Mesenchymal stem cell (in vitro differentiated cells and primary cell): ENCODE results near the gene ZDHHC18.
A peak's percentile ranks its signal among the peaks of the same experiment; 100 is the strongest.

Experiments
- DNase-seq: peaks from one replicate; pipeline ENCODE4 v3.0.0-alpha.2; 2013
- H2AFZ ChIP-seq: one replicate; pipeline ENCODE4 v1.6.1; 2013; ENCODE audit warnings: low read depth, mild to moderate bottlenecking, control low read depth, inconsistent platforms, low read length, moderate library complexity
- H2AK5ac ChIP-seq: 2 replicates; pipeline ENCODE4 v1.6.1; 2013; ENCODE audit warnings: low read length, moderate library complexity, mild to moderate bottlenecking, inconsistent platforms; ENCODE audit not compliant: severe bottlenecking
- H2BK120ac ChIP-seq: one replicate; pipeline ENCODE4 v1.6.1; 2013; ENCODE audit warnings: low read depth, mild to moderate bottlenecking, inconsistent platforms, low read length, moderate library complexity
- H2BK12ac ChIP-seq, 2 experiments: one replicate each; pipeline ENCODE4 v1.6.1; 2013; ENCODE audit warnings: inconsistent platforms in 2 of 2, low read length in 2 of 2, mild to moderate bottlenecking in 2 of 2, moderate library complexity in 2 of 2, control low read depth in 1 of 2
- H2BK15ac ChIP-seq: one replicate; pipeline ENCODE4 v1.6.1; 2013; ENCODE audit warnings: mild to moderate bottlenecking, low read depth, inconsistent platforms; ENCODE audit not compliant: poor library complexity, severe bottlenecking
- H2BK5ac ChIP-seq: 2 replicates; pipeline ENCODE4 v1.6.1; 2013; ENCODE audit warnings: low read depth, mild to moderate bottlenecking, low read length, control low read depth, inconsistent platforms; ENCODE audit not compliant: poor library complexity, severe bottlenecking
- H3K14ac ChIP-seq, 2 experiments: one replicate each; pipeline ENCODE4 v1.6.1; 2013; ENCODE audit warnings: inconsistent platforms in 2 of 2, low read length in 2 of 2, control low read depth in 1 of 2, mild to moderate bottlenecking in 1 of 2, moderate library complexity in 1 of 2
- H3K18ac ChIP-seq, 2 experiments: one replicate each; pipeline ENCODE4 v1.6.1; 2013; ENCODE audit warnings: inconsistent platforms in 2 of 2, low read length in 2 of 2, control low read depth in 1 of 2, low read depth in 1 of 2, mild to moderate bottlenecking in 1 of 2
- H3K23ac ChIP-seq, 2 experiments: one replicate each; pipeline ENCODE4 v1.6.1; 2013; ENCODE audit warnings: inconsistent platforms in 2 of 2, low read length in 2 of 2, mild to moderate bottlenecking in 2 of 2, moderate library complexity in 2 of 2, control low read depth in 1 of 2
- H3K27ac ChIP-seq: 2 replicates; pipeline ENCODE4 v1.5.1; 2013; ENCODE audit warnings: mild to moderate bottlenecking, moderate library complexity, low read length, control low read depth, inconsistent platforms; ENCODE audit not compliant: poor library complexity, severe bottlenecking
- H3K27me3 ChIP-seq, 2 experiments: 2 replicates each; pipeline versions ENCODE4 v1.6.1 to v1.7.0; 2013; ENCODE audit warnings: low read length in 2 of 2, mild to moderate bottlenecking in 2 of 2, moderate library complexity in 2 of 2, control low read depth in 1 of 2, inconsistent platforms in 1 of 2; ENCODE audit not compliant: control insufficient read depth in 1 of 2, insufficient read depth in 1 of 2
- H3K36me3 ChIP-seq, 2 experiments: 2 replicates each; pipeline versions ENCODE4 v1.6.1 to v1.7.0; 2013; ENCODE audit warnings: low read length in 2 of 2, control low read depth in 1 of 2, inconsistent platforms in 1 of 2, low read depth in 1 of 2, mild to moderate bottlenecking in 1 of 2; ENCODE audit not compliant: insufficient read depth in 2 of 2, control insufficient read depth in 1 of 2
- H3K4ac ChIP-seq, 2 experiments: one replicate each; pipeline ENCODE4 v1.6.1; 2013; ENCODE audit warnings: inconsistent platforms in 2 of 2, low read length in 2 of 2, mild to moderate bottlenecking in 2 of 2, moderate library complexity in 2 of 2, control low read depth in 1 of 2, low read depth in 1 of 2
- H3K4me1 ChIP-seq: 2 replicates; pipeline ENCODE4 v1.6.1; 2013; ENCODE audit warnings: low read depth, low read length, control low read depth; ENCODE audit not compliant: control insufficient read depth, insufficient read depth
- H3K4me2 ChIP-seq: 2 replicates; pipeline ENCODE4 v1.6.1; 2013; ENCODE audit warnings: low read length, mild to moderate bottlenecking, inconsistent platforms; ENCODE audit not compliant: poor library complexity, severe bottlenecking
- H3K4me3 ChIP-seq, 2 experiments: 2 replicates each; pipeline versions ENCODE4 v1.5.1 to v1.7.0; 2013; ENCODE audit warnings: low read length in 2 of 2, mild to moderate bottlenecking in 2 of 2, control low read depth in 1 of 2, low read depth in 1 of 2; ENCODE audit not compliant: insufficient read depth in 1 of 2
- H3K79me1 ChIP-seq: replicated peaks from 2 replicates; pipeline ENCODE4 v1.6.1; 2013; ENCODE audit warnings: mild to moderate bottlenecking, control low read depth, low read length, inconsistent platforms; ENCODE audit not compliant: poor library complexity, severe bottlenecking
- H3K9ac ChIP-seq: 2 replicates; pipeline ENCODE4 v1.7.0; 2013; ENCODE audit warnings: mild to moderate bottlenecking, low read length, moderate library complexity
- H3K9me3 ChIP-seq: 2 replicates; pipeline ENCODE4 v1.7.0; 2013; ENCODE audit warnings: mild to moderate bottlenecking, low read length; ENCODE audit not compliant: control insufficient read depth
- H4K8ac ChIP-seq: one replicate; pipeline ENCODE4 v1.6.1; 2013; ENCODE audit warnings: inconsistent platforms, mild to moderate bottlenecking, low read length, moderate library complexity
- H4K91ac ChIP-seq: one replicate; pipeline ENCODE4 v1.6.1; 2013; ENCODE audit warnings: mild to moderate bottlenecking, low read length, inconsistent platforms
- WGBS: methylation state at CpG from one replicate; pipeline ENCODE4 v1.1.7; 2013; ENCODE audit warnings: mixed read lengths; 5-methylcytosine and 5-hydroxymethylcytosine counted together

The ZDHHC18 gene

DNA sequence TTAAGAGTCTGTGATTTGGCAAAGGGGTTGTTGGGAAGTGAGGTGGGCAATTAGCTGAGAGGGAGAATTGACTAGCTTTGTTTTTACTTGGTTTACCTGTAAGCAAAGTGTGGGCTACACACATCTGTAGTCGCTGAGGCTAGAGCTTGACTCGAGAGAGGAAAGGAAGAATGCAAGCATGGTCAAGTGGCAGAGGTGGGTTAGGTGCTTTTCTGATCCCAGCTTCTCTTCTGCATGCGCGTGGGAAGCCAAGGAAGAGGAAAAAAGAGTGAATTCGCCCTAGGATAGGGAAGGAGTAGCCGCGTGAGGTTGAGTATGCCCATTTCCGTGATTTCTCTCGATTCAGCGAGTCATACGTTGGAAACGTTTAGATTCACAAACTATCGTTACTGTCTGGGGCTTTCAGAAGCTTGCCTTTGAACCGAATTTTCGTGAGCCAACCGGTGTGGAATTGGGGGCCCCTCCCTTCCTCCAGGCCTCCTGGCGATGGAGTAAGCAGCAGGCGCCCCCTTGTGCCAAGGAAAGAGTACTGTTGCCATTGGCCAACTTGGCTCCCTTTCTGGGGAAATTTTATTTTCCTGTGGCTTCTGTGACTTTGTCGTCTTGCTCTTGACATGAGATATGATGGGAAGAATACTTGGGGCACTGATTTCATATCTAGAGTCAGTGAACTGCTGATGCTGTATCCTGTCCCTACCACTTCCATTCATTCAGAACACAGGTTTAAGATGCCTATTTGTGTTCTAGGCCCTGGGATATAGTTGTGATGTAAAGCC lies 37.5 kb upstream of the ZDHHC18 start:
- WGBS = 9% methylated on average over 18 of the region's 19 CpGs
- H3K23ac ChIP-seq = peak overlapping the region in 1 of 2 experiments; percentile 83

DNA sequence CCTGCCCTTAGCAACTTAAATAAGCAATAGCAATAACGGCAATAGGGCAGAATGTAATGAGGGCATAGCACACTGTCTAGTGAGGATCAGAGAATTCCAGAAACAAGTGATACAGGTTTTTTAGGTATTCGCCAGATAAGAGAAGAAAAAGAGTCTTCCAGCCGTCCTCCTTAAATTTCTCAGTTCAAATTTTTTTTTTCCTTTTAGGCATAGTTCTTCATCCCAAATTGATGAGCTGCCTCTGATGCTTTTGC lies 36.9 kb upstream of the ZDHHC18 start:
- no peak overlapping the region for H2BK12ac ChIP-seq
- peaks cover 11% of the 10 kb centered on the region for H3K79me1 ChIP-seq
- H3K14ac ChIP-seq = no peak overlapping the region
- H2BK15ac ChIP-seq = no peak overlapping the region
- peaks cover 19% of the 10 kb centered on the region for H3K4me1 ChIP-seq
- H3K23ac ChIP-seq = no peak overlapping the region
- H4K91ac ChIP-seq = no peak overlapping the region
- no peak overlapping the region for H2AFZ ChIP-seq
- no peak overlapping the region for H2BK5ac ChIP-seq
- 86% methylated on average over 3 of the region's 3 CpGs for WGBS
- no peak overlapping the region for H3K18ac ChIP-seq
- no peak overlapping the region for H2BK120ac ChIP-seq
- peaks cover 9 to 12% of the 10 kb centered on the region in 2 experiments for H3K36me3 ChIP-seq
- H3K27me3 ChIP-seq = no peaks in the 10 kb centered on the region
- H3K4me2 ChIP-seq = no peak overlapping the region
- DNase-seq = no peak
- H3K27ac ChIP-seq = no peak overlapping the region
- H4K8ac ChIP-seq = no peak overlapping the region
- H3K9ac ChIP-seq = peak overlapping the region; percentile 99
- no peak overlapping the region for H2AK5ac ChIP-seq
- H3K9me3 ChIP-seq = no peaks in the 10 kb centered on the region
- H3K4me3 ChIP-seq = no peak overlapping the region
- no peak overlapping the region for H3K4ac ChIP-seq

More for the DNA sequence above, 37.5 kb upstream of the ZDHHC18 start:
- peak overlapping the region in 1 of 2 experiments; percentile 32 for H2BK12ac ChIP-seq
- H2BK120ac ChIP-seq = no peak overlapping the region
- peak overlapping the region in 1 of 2 experiments; percentile 83 for H3K4me3 ChIP-seq
- peaks cover 4 to 7% of the 10 kb centered on the region in 2 experiments for H3K36me3 ChIP-seq
- H3K14ac ChIP-seq = peak overlapping the region in 1 of 2 experiments; percentile 76
- peak overlapping the region; percentile 25 to 64 for H3K18ac ChIP-seq
- H4K8ac ChIP-seq = no peak overlapping the region
- peaks cover 6% of the 10 kb centered on the region for H3K79me1 ChIP-seq
- no peak overlapping the region for H2BK5ac ChIP-seq
- peaks cover 22% of the 10 kb centered on the region for H3K4me1 ChIP-seq
- no peak overlapping the region for H2AFZ ChIP-seq
- DNase-seq = peak; percentile 82
- H3K9ac ChIP-seq = peak overlapping the region; percentile 99
- no peaks in the 10 kb centered on the region for H3K9me3 ChIP-seq
- no peaks in the 10 kb centered on the region for H3K27me3 ChIP-seq
- H2AK5ac ChIP-seq = peak overlapping the region; percentile 80
- H2BK15ac ChIP-seq = no peak overlapping the region
- peak overlapping the region; percentile 41 to 99 for H3K4ac ChIP-seq
- peak overlapping the region; percentile 96 for H3K27ac ChIP-seq
- peak overlapping the region; percentile 37 for H4K91ac ChIP-seq
- H3K4me2 ChIP-seq = peak overlapping the region; percentile 92

DNA sequence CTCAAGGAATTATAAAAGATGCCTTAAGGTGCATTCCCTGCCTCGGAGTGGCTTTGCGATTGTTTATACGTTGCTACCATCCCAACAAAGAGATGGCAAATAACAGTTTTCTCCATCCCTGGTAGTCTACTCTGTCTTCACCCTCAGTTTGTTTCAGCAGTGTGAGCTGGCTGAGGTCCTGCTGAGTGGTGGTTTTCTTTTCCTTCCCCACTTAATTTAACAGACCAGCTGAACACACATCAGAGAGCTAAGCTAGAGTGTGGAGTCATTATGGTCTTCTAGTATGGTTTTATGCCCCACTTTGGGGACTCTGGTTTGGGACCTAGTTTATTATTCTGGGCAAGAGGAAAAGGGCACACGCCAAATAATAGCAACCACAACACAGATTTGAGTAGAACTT lies 36.6 kb upstream of the ZDHHC18 start:
- Histone ChIP-seq H4K8ac (no peak overlapping the region), H3K36me3 (peaks cover 13 to 16% of the 10 kb centered on the region in 2 experiments), H3K27ac (no peak overlapping the region), H2BK5ac (no peak overlapping the region), H3K14ac (no peak overlapping the region), H3K4me3 (no peak overlapping the region), H3K4me1 (peaks cover 17% of the 10 kb centered on the region), H3K4me2 (no peak overlapping the region), H3K23ac (no peak overlapping the region), H4K91ac (no peak overlapping the region), H2AFZ (no peak overlapping the region), H3K27me3 (no peaks in the 10 kb centered on the region), H2BK15ac (no peak overlapping the region), H2BK120ac (no peak overlapping the region), H3K79me1 (peaks cover 12% of the 10 kb centered on the region), H3K4ac (no peak overlapping the region), H2BK12ac (no peak overlapping the region), H3K9ac (peak overlapping the region; percentile 99), H2AK5ac (no peak overlapping the region), H3K9me3 (no peaks in the 10 kb centered on the region), H3K18ac (no peak overlapping the region)
- no CpG with 5 or more reads among the region's 4 CpGs for whole genome bisulfite sequencing
- no peak for DNase-seq

DNA sequence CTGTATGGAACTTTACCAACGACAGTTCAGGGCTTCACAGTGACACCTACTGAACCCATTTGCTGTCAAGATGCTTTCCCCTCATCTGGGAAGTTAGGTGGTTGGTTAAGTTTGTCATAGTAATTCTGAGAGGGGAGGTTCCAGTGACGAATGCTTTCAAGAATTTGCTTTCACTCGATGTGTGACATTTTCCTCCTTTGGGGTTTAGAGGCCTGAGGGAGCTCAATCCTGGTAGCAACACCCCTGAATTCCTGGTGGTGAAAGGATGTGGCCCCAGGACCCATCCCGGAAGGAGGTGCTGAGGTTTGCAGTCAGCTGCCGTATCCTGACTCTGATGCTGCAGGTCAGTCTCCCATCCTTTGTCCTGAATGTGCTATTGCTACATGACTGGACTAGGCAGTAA lies 35.9 kb upstream of the ZDHHC18 start:
- no peak overlapping the region for H2BK120ac ChIP-seq
- H2AK5ac ChIP-seq = no peak overlapping the region
- no peak overlapping the region for H3K4me3 ChIP-seq
- H3K9me3 ChIP-seq = no peaks in the 10 kb centered on the region
- H3K27ac ChIP-seq = no peak overlapping the region
- H3K79me1 ChIP-seq = peaks cover 14% of the 10 kb centered on the region
- H3K4me1 ChIP-seq = peaks cover 17% of the 10 kb centered on the region
- no peak overlapping the region for H4K8ac ChIP-seq
- no peak overlapping the region for H2BK15ac ChIP-seq
- WGBS = 87% methylated on average over 5 of the region's 5 CpGs
- H3K4ac ChIP-seq = no peak overlapping the region
- no peak overlapping the region for H3K14ac ChIP-seq
- H2BK5ac ChIP-seq = no peak overlapping the region
- H2BK12ac ChIP-seq = no peak overlapping the region
- H2AFZ ChIP-seq = no peak overlapping the region
- no peak overlapping the region for H3K18ac ChIP-seq
- H3K9ac ChIP-seq = peak overlapping the region; percentile 99
- H3K36me3 ChIP-seq = peaks cover 16 to 20% of the 10 kb centered on the region in 2 experiments
- H4K91ac ChIP-seq = no peak overlapping the region
- DNase-seq = no peak
- H3K4me2 ChIP-seq = no peak overlapping the region
- H3K27me3 ChIP-seq = no peaks in the 10 kb centered on the region
- H3K23ac ChIP-seq = no peak overlapping the region
